Measurements from ENCODE around the gene GALNT9. TPM values are rescaled to one million over a fixed set of nuclear protein-coding genes. Genes with fewer than 3 reads are reported as not detected.
"Not testable (repeated sequence)": the region's sequence is repeated elsewhere in the genome, so short reads cannot be mapped to it uniquely, and the experiment has no call there.

Gene GALNT9
- polyA plus RNA-seq, 1 donor: 7.3 TPM

DNA sequence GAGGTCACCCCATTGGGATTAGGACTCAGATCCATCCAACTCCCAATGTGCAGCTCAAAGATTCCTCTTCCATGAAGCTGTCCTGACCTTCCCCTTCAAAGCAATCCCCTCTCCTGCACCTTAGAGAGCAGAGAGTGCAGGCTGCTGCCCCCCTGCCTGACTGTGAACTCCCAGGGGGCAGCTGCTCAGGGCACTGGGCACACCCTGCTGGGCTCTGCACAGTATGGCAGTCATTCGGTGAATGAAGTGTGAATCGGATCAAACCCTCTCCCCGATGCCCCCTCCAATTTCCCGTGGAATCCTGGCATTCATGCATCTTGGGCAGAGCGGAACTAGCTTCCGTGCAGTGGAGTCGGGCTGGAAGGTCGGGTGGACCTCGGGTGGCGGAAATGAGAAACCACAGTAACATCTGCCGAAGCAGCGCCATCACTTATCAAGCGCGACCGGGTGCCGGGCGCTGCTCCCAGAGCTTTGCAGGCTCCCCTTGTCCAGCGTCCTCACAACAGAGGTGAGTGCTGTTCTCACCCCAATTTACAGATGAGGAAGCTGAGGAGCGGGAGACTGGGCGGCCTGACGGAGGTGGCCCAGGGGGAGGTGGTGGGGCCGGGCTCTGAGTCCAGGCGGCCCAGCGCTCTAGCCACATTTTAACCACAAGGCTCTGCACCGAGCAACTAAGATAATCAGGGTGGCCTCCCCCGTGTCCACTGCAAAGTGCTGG lies 14.7 kb downstream of the GALNT9 start:
- DNase-seq: no peak

DNA sequence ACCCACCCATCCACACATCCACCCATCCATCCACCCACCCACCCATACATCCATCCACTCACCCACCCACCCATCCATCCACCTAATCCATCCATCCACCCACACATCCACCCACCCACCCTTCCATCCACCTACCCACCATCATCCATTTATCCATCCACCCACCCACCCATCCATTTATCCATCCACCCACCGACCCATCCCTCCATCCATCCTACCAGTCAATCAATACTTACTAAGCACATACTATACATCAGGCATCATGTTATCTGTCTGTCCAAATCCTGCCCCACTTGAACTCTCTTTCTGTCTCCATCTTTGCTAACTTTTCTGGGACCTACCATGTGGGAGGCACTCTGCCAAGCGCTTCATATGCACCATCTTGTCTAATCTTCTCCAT lies 15.4 kb downstream of the GALNT9 start:
- no peak for DNase-seq

DNA sequence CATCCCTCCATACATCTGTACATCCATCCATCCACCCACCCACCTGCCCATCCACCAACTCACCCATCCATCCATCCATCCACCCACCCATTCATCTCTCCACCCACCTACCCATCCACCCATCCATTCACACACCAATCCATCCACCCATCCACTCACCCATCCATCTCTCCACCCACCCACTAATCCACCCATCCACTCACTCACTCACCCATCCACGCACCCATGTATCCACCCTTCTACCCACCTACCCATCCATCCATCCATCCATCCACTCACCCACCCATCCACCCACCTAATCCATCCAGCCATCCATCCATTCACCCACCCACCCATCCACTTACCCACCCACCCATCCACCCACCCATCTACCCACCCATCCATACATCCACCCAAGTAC lies 16.2 kb downstream of the GALNT9 start:
- DNase-seq: no peak

DNA sequence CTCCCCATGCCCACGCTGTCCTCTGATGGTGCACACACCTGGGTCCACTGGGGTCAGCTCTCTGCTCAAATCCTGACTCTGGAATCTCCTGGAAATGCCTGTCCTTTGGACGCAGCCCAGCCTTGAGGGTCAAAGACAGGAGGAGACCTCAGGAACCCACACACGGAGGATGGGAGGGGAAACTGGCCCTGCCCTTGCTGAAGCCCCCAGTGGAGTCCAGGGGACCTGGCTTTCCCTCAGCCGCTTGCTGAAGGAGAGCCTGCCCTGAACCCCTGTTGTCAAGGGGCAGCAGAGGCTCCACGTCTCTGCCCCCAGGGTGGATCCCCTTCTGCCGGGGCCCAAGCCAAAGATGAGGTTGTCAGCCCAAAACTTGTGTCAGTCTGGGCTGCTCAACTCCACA lies 16.9 kb downstream of the GALNT9 start:
- DNase-seq: no peak

DNA sequence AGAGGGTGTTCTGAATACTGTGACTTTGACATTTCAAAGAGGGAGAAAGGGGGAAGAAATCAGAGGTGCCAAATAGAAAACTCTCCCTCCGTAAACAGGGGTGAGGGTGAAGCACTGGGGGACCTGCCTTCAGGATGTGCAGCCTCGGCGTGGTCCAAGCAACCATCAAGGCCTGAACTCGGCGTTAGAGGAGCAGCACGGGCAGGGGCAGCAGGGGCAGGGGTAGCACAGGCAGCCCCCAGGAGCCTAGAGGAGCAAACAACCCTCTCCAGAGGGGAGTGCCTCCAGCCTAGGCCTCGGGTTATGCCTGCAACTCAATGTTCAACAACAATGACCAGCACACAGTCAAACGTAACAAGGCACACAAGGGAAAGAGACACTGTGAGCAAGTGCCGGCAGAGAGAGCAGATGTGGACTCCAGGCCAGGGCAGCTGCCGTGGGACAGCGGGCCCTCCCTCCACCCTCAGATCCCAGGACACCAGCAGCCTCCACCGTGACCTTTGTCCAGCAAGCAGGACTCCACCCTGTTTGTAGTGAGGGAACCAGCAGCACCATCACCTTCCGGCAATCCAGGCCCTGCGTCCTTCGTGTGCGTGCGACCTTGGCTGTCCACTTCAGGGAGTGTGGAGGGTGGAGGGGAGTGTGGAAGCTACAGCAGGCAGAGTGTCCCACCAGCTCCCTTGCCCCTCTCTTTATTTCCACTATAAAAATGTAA lies 18.0 kb downstream of the GALNT9 start:
- no peak for DNase-seq

DNA sequence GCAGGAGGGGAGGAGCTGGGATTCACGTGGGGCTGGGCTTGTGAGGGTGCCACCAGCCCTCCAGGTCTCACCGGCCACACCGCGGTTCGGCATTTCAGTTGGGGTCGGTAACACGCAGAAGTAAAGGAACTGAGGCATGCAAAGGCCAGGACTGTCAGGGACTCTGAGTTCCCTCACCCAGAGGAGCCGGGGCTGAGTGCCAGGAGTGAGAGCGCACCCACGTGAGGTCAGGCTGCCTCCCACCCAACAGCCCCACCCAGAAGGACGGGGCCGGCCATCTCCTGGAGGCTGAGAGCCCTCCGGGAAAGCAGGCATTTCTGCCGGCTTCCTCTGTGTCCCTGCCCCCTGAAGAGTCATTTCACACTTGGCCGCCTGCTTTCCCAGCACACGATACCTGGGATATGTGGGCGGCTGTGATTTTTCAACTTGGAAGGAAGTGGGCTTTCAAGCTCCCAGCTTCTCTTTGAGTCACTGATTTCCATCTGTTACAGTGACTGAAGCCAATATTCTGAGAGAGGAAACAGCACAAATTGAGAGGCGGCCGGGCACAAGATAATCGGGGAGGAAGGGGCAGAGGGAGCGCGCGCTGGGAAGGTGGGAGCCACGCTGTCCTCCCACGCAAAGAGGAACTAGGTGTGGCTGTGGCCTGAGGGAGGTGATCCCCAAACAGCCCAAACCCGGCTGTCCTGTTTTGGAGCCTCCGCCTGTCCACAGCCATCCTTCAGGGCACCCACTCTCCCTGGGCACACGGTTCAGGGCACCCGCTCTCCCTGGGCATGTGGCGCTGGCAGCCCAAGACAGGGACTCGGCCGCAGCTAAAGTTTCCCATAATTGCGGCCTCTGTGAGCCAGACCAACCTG lies 19.0 kb downstream of the GALNT9 start:
- DNase-seq: peak; percentile 62

DNA sequence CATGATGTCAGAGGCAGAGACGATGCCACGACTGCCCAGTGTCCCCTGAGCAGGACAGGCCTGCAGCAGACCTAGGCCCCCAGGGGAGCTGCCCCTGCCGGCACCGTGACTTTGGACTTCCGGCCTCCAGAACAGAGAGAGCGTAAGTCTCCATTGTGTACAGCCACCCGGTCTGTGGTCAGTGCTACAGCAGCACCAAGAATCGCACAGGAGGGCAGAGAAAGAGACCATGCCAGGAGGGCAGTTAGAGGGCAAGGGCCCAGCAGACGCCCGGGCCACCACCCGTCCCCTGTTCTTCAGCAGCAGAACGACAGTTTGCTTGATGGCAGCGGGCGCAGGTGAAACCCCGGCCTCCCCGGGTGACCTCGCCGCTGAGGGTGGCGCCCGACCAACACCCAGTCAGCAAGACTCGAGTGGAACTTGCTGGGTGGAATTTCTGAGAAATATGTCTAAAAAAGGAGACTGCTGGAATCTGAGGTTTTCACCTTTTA lies 19.7 kb downstream of the GALNT9 start:
- no peak for DNase-seq

DNA sequence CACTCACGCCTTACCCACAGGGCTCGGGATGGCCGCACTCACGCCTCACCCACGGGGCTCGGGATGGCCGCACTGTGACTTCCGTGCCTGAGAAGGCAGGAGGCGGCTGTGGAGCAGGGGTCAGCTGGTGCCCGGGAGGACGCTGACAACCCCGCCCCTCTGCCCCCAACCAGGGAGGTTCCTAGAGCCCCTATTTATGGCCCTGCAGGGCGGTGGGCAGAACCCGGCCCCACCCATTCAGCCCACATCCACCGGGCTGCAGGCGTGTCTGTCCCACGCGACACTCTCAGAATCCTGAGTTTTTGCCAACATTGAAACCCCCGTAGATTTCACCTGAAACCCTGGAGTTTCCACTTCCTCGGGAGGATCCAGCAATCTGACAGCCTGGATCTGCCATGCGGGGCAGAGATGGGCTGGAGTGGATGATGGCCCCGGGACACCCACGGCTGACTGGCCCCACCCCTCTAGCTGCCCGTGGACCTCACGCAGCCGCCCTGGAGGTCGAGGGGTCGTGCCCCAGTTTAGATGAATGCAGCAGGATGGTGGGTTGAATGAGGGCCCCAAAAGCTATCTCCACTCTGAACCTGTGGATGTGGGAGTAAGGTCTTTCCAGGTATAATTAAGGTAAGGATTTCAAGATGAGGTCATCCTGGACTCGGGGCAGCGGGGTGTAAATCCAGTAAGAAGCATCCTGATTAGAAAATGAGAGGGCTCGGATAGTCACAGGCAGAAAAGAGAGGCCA lies 20.4 kb downstream of the GALNT9 start:
- no peak for DNase-seq

DNA sequence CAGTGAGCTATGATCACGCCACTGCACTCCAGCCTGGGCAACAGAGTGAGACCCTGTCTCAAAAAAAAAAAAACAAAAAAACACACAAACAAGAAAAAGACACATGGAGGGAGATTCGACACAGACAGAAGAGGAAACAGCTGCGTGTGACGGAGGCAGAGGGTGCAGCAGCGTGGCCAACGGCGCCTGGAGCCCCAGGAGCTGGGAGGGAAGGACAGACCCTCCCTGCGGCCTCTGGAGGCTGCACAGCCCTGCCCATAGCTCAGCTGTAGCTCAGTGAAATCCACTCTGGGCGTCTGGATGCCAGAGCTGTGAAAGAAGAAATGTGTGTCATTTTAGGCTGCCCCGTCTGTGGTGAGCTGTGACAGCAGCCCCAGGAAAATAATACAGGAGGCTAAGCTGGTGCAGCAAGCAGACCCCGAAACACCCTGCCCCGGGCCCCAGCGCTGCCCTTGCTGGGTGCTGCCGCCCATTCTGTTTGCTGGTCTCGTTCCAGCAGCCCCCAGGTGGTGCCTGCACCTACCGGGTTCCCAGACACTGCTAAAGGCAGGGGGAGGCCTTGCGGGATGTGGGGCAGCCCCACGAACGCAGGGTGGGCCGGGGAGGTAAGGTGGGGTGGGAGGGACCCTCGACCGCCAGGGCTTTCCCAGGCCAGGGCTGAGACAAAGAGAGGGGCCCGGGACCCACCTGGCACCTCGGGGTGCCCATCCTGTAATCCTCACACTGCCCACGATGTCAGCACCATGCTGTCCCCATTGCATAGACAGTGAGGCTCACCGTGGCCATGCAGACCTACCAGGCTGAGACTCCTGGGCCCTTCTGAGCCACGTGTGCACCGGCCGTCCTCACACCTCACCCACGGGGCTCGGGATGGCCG lies 21.2 kb downstream of the GALNT9 start:
- DNase-seq: no peak

DNA sequence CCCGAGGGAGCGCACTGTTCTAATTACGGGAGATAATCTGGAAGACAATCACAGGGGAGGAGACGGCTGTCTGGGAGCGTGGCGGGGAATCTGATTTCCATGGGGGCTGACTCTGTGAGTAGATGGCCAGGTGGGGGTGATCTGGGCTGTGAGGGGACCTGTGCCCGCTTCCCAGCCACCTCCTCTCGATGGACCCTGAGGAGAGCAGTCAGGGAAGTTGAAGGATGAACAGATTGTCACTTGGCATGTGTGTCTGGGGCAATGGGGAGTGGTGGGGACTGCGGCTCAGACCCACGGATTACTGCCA lies 22.6 kb downstream of the GALNT9 start:
- DNase-seq: no peak

DNA sequence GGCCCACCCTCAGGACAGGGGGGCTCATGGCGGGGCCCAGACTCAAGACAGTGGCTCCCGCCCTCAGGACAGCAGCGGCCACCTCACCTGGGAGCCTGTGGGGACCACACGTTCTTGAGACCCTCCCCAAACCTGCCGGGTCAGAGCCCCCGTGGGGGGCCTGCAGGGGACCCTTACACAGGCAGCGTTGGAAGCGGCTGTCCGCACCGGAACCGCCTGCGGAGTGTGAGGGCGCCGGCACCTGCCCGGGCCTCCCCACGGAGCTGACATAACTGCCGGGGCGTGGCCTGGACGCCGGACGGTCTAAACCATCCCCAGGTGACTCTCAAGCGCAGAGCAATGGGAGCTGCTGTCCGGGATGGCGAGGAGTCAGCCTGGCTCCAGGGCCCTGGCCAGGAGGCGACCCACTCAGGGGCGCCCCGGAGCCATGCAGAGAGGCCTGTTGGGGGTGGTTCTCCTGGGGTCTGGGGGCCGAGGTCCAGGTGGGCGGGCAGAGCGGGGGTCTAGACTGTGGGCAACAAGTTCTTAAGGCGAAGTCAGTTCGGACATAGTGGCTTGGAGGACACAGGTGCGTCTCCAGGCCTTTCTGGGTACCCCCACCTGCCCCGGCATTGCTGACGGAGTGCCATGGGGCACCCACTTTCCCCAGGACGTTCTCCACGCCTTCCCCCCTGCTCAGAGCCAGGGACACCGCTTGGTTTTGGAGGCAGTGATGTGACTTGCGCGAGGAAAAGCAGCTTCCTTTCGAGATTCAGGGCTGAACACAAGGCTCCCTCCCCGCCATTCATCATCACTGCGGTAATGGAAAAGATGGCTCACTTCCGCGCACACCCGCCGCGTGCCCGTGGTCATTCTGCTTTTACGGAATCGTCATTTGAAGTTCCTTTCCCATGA lies 23.2 kb downstream of the GALNT9 start:
- no peak for DNase-seq

DNA sequence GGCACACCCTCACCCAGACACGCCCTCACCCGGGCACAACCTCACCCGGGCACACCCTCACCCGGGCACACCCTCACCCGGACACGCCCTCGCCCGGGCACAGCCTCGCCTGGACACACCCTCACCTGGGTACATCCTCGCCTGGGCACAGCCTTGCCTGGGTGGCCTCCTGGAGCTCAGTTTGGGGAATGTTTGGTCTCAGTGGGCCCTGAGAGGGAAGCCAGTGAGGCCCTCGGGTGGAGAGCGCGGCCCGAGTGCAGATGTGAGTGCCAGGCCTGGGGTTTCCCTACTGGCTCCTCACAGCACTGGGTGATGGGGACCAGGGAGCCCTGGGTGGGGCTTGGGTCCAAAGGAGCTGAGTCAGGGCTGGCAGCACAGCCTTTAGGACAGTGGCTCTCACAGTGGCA lies 23.8 kb downstream of the GALNT9 start:
- DNase-seq: no peak

DNA sequence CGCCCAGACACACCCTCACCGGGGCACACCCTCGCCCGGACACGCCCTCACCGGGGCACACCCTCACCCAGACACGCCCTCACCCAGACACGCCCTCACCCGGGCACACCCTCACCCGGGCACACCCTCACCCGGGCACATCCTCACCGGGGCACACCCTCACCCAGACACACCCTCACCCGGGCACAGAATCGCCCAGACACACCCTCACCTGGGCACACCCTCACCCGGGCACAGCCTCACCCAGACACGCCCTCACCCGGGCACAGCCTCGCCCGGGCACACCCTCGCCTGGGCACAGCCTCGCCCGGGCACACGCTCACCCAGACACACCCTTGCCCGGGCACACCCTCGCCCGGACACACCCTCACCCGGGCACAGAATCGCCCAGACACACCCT lies 24.5 kb downstream of the GALNT9 start:
- DNase-seq: not testable (repeated sequence)

DNA sequence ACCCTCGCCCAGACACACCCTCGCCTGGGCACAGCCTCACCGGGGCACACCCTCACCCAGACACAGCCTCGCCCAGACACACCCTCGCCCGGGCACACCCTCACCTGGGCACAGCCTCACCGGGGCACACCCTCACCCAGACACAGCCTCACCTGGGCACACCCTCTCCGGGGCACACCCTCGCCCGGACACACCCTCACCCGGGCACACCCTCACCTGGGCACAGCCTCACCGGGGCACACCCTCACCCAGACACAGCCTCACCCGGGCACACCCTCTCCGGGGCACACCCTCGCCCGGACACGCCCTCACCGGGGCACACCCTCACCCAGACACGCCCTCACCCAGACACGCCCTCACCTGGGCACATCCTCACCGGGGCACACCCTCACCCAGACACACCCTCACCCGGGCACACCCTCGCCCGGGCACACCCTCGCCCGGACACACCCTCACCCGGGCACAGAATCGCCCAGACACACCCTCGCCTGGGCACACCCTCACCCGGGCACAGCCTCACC lies 25.5 kb downstream of the GALNT9 start:
- DNase-seq: not testable (repeated sequence)

DNA sequence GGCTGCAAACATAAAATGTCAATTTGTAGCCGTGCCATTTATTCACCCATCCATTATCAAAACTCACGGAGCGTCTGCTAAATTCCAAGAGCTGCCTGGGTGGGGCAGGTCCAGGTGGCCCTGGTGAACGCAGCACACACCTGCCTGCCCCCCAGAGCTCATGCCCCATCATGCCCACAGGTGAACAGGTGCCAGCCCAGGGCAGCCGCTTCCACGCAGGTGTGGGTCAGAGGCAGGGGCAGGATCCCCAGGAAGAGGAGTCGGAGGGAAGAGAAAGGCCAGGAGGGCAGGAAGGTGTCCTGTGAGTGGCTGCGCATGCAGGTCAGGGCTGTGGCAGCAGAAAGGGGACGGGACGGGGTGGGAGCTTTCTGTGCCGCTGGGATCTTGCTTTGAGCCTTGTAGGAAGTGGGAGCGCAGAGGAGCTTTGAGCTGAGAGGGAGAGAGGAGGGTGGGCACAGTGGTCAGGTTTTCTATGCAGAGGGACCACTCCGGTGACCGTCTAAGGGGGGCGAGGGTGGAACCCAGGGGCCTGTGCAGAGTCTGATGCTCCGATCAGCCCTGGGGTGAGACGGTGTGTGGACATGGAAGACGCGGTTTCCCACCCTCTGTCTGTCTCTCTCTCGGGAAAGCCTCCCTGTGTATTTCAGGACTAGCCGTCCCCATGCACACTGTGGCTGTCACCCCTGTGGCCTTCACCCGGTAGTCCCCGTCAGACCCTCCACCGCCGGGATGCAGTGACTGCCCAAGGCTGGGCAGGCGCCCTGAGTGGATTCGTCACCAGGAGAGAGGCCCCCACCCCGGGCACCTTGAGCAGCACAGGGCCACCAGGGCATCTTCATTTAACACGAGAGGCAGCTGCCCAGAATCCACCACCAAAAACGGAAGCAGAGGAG lies 26.7 kb downstream of the GALNT9 start:
- no peak for DNase-seq

DNA sequence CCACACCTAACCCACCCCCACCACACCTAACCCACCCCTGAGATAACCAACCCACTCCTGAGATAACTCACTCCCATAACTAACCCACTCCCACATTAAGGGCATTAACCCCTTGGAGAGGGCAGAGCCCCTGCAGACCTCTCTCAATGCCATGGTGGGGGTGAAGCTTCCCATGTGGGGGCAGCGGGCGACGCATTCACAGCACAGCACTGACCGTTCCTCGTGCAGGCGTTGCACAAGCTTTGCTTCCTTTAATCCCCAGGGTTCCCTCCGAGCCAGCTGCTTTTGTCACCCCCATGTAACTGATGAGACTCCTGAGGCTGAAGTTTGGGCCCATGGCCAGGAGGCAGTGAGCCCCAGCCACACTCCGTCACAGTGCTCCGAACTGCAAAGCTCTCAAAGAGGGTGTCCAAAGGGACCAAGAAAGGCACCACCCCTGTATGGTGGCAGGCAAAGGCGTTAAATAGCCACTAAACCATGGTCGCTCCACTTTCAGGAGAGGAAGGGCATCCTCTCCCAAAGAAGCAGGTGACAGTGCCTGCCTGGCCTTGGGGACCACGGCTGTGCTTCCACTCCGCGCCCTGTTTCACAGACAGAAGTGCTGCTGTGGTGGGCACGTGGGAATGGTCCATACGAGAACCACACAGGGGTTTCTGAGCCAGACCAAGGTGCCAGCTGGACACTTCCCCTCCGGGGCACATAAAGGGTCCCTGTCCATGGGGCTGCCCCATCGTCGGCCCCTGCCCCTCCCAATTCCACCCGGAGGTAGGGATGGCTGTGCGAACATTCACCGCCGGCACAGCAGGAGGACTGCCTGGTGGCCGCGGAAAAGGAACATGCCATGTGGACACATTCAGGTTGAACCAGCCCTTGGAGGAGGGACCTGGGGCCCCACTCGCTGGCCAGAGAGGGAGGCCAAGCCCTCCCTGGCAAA lies 28.3 kb downstream of the GALNT9 start:
- no peak for DNase-seq

DNA sequence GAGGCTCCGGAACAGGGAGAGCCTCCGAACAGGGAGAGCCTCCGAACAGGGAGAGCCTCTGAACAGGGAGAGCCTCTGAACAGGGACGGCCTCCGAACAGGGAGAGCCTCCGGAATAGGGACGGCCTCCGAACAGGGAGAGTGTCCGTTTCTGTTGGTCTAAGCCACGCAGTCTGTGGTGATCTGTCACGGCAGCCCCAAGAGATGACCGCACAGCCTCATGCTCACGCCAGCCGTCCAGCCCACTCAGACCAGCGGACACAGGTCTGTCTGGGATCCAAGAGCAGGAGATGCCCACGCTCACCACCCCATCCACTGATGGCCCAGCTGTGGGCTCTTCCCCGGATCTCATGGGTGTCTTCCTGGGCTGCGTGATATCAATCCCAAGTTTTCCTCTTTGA lies 33.3 kb downstream of the GALNT9 start:
- no peak for DNase-seq

DNA sequence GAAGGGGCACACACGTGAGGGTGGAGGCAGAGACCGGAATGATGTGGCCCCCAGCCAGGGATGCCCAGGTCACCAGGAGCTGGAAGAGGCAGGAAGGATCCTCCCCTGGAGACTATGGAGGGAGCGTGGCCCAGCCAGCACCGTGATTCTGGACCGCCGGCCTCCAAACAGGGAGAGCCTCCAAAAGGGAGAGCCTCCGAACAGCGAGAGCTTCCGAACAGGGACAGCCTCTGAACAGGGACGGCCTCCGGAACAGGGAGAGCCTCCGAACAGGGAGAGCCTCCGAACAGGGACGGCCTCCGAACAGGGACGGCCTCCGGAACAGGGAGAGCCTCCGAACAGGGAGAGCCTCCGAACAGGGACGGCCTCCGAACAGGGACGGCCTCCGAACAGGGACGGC lies 33.8 kb downstream of the GALNT9 start:
- DNase-seq: not testable (repeated sequence)
